Fibroblast of pulmonary artery (primary cell): ENCODE data around the gene PHEX.
A peak's percentile ranks its signal among the peaks of the same experiment; 100 is the strongest.

ENCODE experiments used
- DNase-seq: peaks from one replicate; pipeline ENCODE4 v3.0.0-alpha.2; 2010; ENCODE audit warnings: low read depth
- H3K4me3 ChIP-seq: replicated peaks from 2 replicates; pipeline ENCODE4 v1.5.1; 2011; ENCODE audit warnings: low read depth, mild to moderate bottlenecking, control low read depth, low read length, moderate library complexity
- CTCF ChIP-seq: IDR thresholded peaks from 2 replicates; pipeline ENCODE4 v1.5.1; 2011; ENCODE audit warnings: mild to moderate bottlenecking, control low read depth, low read length, inconsistent platforms; ENCODE audit errors: missing control alignments

The PHEX gene

GRCh38 chrX:22246620-22247019 is 214.5 kb downstream of the PHEX start:
- no peak for DNase-seq
- TF ChIP-seq CTCF, result no peak
- no peak overlapping the region for H3K4me3 ChIP-seq

GRCh38 chrX:22247169-22247568 is 215.0 kb downstream of the PHEX start:
- TF ChIP-seq CTCF, result no peak
- DNase-seq, result peak; percentile 17
- no peak overlapping the region for H3K4me3 ChIP-seq

- H3K4me3 ChIP-seq, result no peak overlapping the region
- no peak for DNase-seq
- TF ChIP-seq CTCF, result no peak
Measured at GRCh38 chrX:22248401-22248800, 216.3 kb downstream of the PHEX start.

- no peak for DNase-seq
- H3K4me3 ChIP-seq, result no peak overlapping the region
- no peak for TF ChIP-seq CTCF
Measured at GRCh38 chrX:22249371-22249770, 217.2 kb downstream of the PHEX start.

DNA sequence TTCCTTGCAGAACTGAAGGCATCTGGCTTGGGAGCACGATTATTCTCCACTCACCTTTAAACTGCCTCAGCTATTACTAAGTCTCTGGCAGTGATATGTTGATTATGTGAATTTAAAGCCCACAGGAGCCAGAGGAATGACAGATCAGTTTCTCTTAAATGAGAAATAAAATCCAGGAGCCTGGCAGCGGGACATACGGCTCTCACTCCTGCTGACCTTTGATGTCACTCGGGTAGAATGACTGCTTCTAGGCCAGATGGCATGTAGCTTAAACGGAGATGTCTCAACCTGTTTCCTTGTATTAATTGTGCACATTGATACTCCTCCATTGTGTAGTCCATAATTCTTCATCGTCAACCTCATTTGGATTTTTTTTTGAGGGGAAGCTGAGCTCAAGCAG is 236.6 kb downstream of the PHEX start:
- no peak for DNase-seq
- no peak overlapping the region for H3K4me3 ChIP-seq
- TF ChIP-seq CTCF, result no peak

- no peak for TF ChIP-seq CTCF
- no peak for DNase-seq
- no peak within 1 kb of the TSS for H3K4me3 ChIP-seq
Measured at GRCh38 chrX:22272613-22273012, 240.5 kb downstream of the PHEX start, which contains the start of gene CBLL2. CBLL2 (plus strand) TSS chrX:22272913; CDS start chrX:22272992, 79 bp downstream.

DNA sequence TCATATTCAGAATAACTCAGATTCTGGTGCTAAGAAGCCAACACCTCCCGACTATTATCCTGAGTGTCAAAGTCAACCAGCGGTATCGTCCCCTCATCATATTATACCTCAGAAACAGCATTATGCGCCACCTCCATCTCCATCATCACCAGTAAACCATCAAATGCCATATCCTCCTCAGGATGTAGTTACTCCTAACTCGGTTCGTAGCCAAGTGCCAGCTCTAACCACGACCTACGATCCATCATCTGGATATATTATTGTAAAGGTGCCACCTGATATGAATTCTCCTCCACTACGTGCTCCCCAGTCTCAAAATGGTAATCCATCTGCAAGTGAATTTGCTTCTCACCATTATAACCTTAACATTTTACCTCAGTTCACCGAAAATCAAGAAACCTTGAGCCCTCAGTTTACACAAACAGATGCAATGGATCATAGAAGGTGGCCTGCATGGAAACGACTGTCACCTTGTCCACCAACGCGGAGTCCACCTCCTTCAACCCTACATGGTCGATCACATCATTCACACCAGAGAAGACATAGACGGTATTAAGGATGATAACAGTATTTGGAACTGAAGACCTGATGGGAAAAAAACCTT is 241.7 kb downstream of the PHEX start:
- no peak for DNase-seq
- no peak overlapping the region for H3K4me3 ChIP-seq
- TF ChIP-seq CTCF, result no peak
